H1 (cell line): ENCODE measurements around the gene MPP4. TPM values are rescaled to one million over a fixed set of nuclear protein-coding genes. Genes with fewer than 3 reads are reported as not detected.

Experiments used
- CTCF ChIA-PET: fragments of 300-600 bp; sonication (Branson Sonifier 250); formaldehyde crosslinking; loops from one replicate; lab custom pipeline; 2021; ENCODE audit not compliant: partially characterized antibody; lab: Charles Lee
- POLR2A ChIA-PET: fragments of 300-600 bp; sonication (Branson Sonifier 250); formaldehyde crosslinking; loops from one replicate; lab custom pipeline; 2021; ENCODE audit warnings: inconsistent platforms; ENCODE audit not compliant: partially characterized antibody; lab: Charles Lee
- DNase-seq, 2 experiments: peaks; one replicate each; pipeline versions ENCODE4 v3.0.0 to v3.0.0-alpha.2; 2010 to 2022; ENCODE audit warnings: low spot score in 2 of 2, low read depth in 1 of 2, mixed read lengths in 1 of 2
- FAIRE-seq: peaks from 2 replicates; lab custom pipeline; 2011; peaks lifted over from hg19 to GRCh38; lab: Jason Lieb, UNC
- H2AFZ ChIP-seq: 2 replicates; pipeline ENCODE4 v1.8.1; 2012; ENCODE audit warnings: low read length, inconsistent platforms
- H2AK5ac ChIP-seq: 2 replicates; pipeline ENCODE4 v1.6.1; 2013; ENCODE audit warnings: low read depth, low read length
- H2BK120ac ChIP-seq: replicated peaks from 2 replicates; pipeline ENCODE3; 2013; ENCODE audit warnings: low read depth, low read length, inconsistent platforms
- H2BK12ac ChIP-seq: 2 replicates; pipeline ENCODE4 v1.6.1; 2013; ENCODE audit warnings: low read depth, low read length
- H2BK15ac ChIP-seq: 2 replicates; pipeline ENCODE4 v1.6.1; 2013; ENCODE audit warnings: low read length
- H2BK20ac ChIP-seq: 2 replicates; pipeline ENCODE4 v1.6.1; 2013; ENCODE audit warnings: low read length
- H2BK5ac ChIP-seq: 2 replicates; pipeline ENCODE4 v1.6.1; 2013; ENCODE audit warnings: low read depth, low read length
- H3K14ac ChIP-seq: 2 replicates; pipeline ENCODE4 v1.6.1; 2013; ENCODE audit warnings: inconsistent platforms; ENCODE audit not compliant: insufficient read length
- H3K18ac ChIP-seq: 2 replicates; pipeline ENCODE4 v1.6.1; 2013; ENCODE audit warnings: low read length; ENCODE audit errors: extremely low read depth
- H3K23ac ChIP-seq: 2 replicates; pipeline ENCODE4 v1.6.1; 2013; ENCODE audit warnings: inconsistent platforms; ENCODE audit not compliant: insufficient read length
- H3K23me2 ChIP-seq: 2 replicates; pipeline ENCODE4 v1.6.1; 2013; ENCODE audit warnings: low read depth, low read length
- H3K27ac ChIP-seq: 2 replicates; pipeline ENCODE4 v1.6.1; 2011; ENCODE audit warnings: low read depth, low read length, inconsistent platforms
- H3K27me3 ChIP-seq, 4 experiments: replicated peaks in 1 of 4; 1 replicate in 1 of 4; 2 replicates in 3 of 4; pipeline versions ENCODE4 v1.6.1 to v1.8.1; 2011 to 2013; ENCODE audit warnings: low read length in 3 of 4, mild to moderate bottlenecking in 3 of 4, inconsistent platforms in 2 of 4, mixed read lengths in 2 of 4, moderate library complexity in 1 of 4; ENCODE audit not compliant: control insufficient read depth in 3 of 4, insufficient read depth in 3 of 4; ENCODE audit errors: extremely low read depth in 1 of 4
- H3K36me3 ChIP-seq, 4 experiments: 2 replicates each; pipeline versions ENCODE4 v1.6.1 to v1.8.1; 2011 to 2013; ENCODE audit warnings: mild to moderate bottlenecking in 4 of 4, low read length in 3 of 4, moderate library complexity in 2 of 4, control low read depth in 1 of 4, inconsistent platforms in 1 of 4; ENCODE audit not compliant: insufficient read depth in 4 of 4, control insufficient read depth in 2 of 4
- H3K4ac ChIP-seq: replicated peaks from 2 replicates; pipeline ENCODE3; 2013; ENCODE audit warnings: low read length, low read depth, mixed read lengths, inconsistent platforms; ENCODE audit not compliant: insufficient read length
- H3K4me1 ChIP-seq, 4 experiments: replicated peaks in 1 of 4; 1 replicate in 1 of 4; 2 replicates in 3 of 4; pipeline versions ENCODE4 v1.6.1 to v1.8.1; 2011 to 2013; ENCODE audit warnings: low read length in 3 of 4, inconsistent platforms in 2 of 4, mixed read lengths in 1 of 4; ENCODE audit not compliant: insufficient read depth in 4 of 4, control insufficient read depth in 3 of 4
- H3K4me2 ChIP-seq, 2 experiments: 2 replicates each; pipeline versions ENCODE4 v1.6.1 to v1.8.1; 2011 to 2013; ENCODE audit warnings: low read depth in 2 of 2, low read length in 2 of 2, control low read depth in 1 of 2, inconsistent platforms in 1 of 2, mild to moderate bottlenecking in 1 of 2; ENCODE audit not compliant: insufficient read depth in 1 of 2
- H3K4me3 ChIP-seq, 4 experiments: fragments of 200-600, 300-600 bp in 1 of 4; sonication (generic), shearing (Covaris generic), sonication (Bioruptor Twin) in 1 of 4; 2 replicates each; pipeline versions ENCODE4 v1.5.1 to v1.8.1; 2011 to 2016; ENCODE audit warnings: low read length in 4 of 4, low read depth in 3 of 4, control low read depth in 2 of 4, inconsistent platforms in 2 of 4, mild to moderate bottlenecking in 2 of 4, mixed read lengths in 1 of 4, moderate library complexity in 1 of 4; ENCODE audit not compliant: insufficient read depth in 2 of 4; ENCODE audit errors: extremely low read depth in 1 of 4
- H3K56ac ChIP-seq: replicated peaks from 2 replicates; pipeline ENCODE3; 2013; ENCODE audit warnings: low read depth, mild to moderate bottlenecking, mixed read lengths, low read length, inconsistent platforms; ENCODE audit not compliant: insufficient read length
- H3K79me1 ChIP-seq: 2 replicates; pipeline ENCODE4 v1.6.1; 2013; ENCODE audit warnings: low read depth, low read length, control low read depth
- H3K79me2 ChIP-seq, 2 experiments: 2 replicates each; pipeline versions ENCODE4 v1.6.1 to v1.8.1; 2012 to 2013; ENCODE audit warnings: low read length in 2 of 2, mild to moderate bottlenecking in 2 of 2, inconsistent platforms in 1 of 2; ENCODE audit not compliant: insufficient read depth in 2 of 2, control insufficient read depth in 1 of 2
- H3K9ac ChIP-seq, 4 experiments: replicated peaks in 1 of 4; 1 replicate in 1 of 4; 2 replicates in 3 of 4; pipeline versions ENCODE4 v1.6.1 to v1.8.1; 2011 to 2013; ENCODE audit warnings: low read depth in 3 of 4, low read length in 3 of 4, control low read depth in 2 of 4, mild to moderate bottlenecking in 2 of 4, moderate library complexity in 2 of 4, inconsistent platforms in 1 of 4; ENCODE audit errors: extremely low read depth in 1 of 4
- H3K9me3 ChIP-seq, 2 experiments: 2 replicates each; pipeline versions ENCODE4 v1.6.1 to v1.8.1; 2012 to 2013; ENCODE audit warnings: mild to moderate bottlenecking in 2 of 2, moderate library complexity in 2 of 2, control low read depth in 1 of 2, inconsistent platforms in 1 of 2, low read depth in 1 of 2, low read length in 1 of 2, mixed read lengths in 1 of 2; ENCODE audit not compliant: insufficient read depth in 2 of 2
- H4K20me1 ChIP-seq, 2 experiments: replicated peaks in 1 of 2; 2 replicates each; pipeline versions ENCODE3 to v1.8.1; 2011 to 2013; ENCODE audit warnings: inconsistent platforms in 2 of 2, low read length in 2 of 2, mild to moderate bottlenecking in 1 of 2; ENCODE audit not compliant: insufficient read depth in 2 of 2, control insufficient read depth in 1 of 2
- H4K5ac ChIP-seq: 2 replicates; pipeline ENCODE4 v1.6.1; 2013; ENCODE audit warnings: low read length, low read depth, mixed read lengths, inconsistent platforms; ENCODE audit not compliant: insufficient read length
- H4K8ac ChIP-seq: 2 replicates; pipeline ENCODE4 v1.8.0; 2013; ENCODE audit warnings: mild to moderate bottlenecking, moderate library complexity, low read length, inconsistent platforms; ENCODE audit not compliant: insufficient read depth; ENCODE audit errors: extremely low read depth
- H4K91ac ChIP-seq: replicated peaks from 2 replicates; pipeline ENCODE3; 2013; ENCODE audit warnings: low read length, mixed read lengths, inconsistent platforms; ENCODE audit not compliant: insufficient read length
- CHD2 ChIP-seq: IDR thresholded peaks from 2 replicates; pipeline ENCODE4 v1.6.1; 2012; ENCODE audit warnings: low read length, improper control_type of control experiment
- SAP30 ChIP-seq: fragments of 300-600 bp; sonication (generic); IDR thresholded peaks from 2 replicates; pipeline ENCODE4 v1.7.1; 2012; ENCODE audit warnings: low read length, moderate library complexity, mild to moderate bottlenecking, inconsistent platforms; ENCODE audit not compliant: insufficient read depth, insufficient replicate concordance
- TAF1 ChIP-seq: IDR thresholded peaks from 2 replicates; pipeline ENCODE4 v1.6.1; 2011; ENCODE audit warnings: mild to moderate bottlenecking, low read depth, low read length
- WGBS, 2 experiments: shearing (Covaris generic) in 1 of 2; methylation state at CpG; one replicate each; pipeline versions ENCODE4 v1.1.6 to v1.1.7; 2013 to 2015; ENCODE audit warnings: low lambda C conversion rate in 2 of 2, mixed read lengths in 2 of 2, inconsistent platforms in 1 of 2, low coverage in 1 of 2, missing lambda C conversion rate in 1 of 2; ENCODE audit not compliant: insufficient replicate concordance in 2 of 2, insufficient coverage in 1 of 2, insufficient read length in 1 of 2; ENCODE audit errors: extremely low coverage in 1 of 2, missing lambda C conversion rate in 1 of 2; 5-methylcytosine and 5-hydroxymethylcytosine counted together
- polyA plus RNA-seq, 7 experiments: library from polyadenylated mRNA; depleted of rRNA in 3 of 7; stranded (reverse) in 5 of 7; unstranded in 2 of 7; fragments of >200 nt in 5 of 7; fragments of 200-250 nt in 2 of 7; gene quantifications; 1 replicate in 5 of 7; 2 replicates in 1 of 7; 4 replicates in 1 of 7; pipeline versions ENCODE4 v1.2.1 to v1.2.3, GENCODE V29; 2011 to 2013; ENCODE audit warnings: missing spikeins in 2 of 7, mixed read lengths in 2 of 7
- total RNA-seq: library from RNA; stranded (reverse); fragmentation: NEBNext Ultra II Directional; extraction: Animal tissue kit (Norgen Biotek cat#: 25700); gene quantifications from 2 replicates; pipeline ENCODE4 v1.2.1, GENCODE V29; 2021

Gene MPP4
- total and polyA plus RNA-seq, 2 of the 8 experiments (the other 6 are each of a cell fraction or from before 2014, with no cell fraction given), result not detected

DNA sequence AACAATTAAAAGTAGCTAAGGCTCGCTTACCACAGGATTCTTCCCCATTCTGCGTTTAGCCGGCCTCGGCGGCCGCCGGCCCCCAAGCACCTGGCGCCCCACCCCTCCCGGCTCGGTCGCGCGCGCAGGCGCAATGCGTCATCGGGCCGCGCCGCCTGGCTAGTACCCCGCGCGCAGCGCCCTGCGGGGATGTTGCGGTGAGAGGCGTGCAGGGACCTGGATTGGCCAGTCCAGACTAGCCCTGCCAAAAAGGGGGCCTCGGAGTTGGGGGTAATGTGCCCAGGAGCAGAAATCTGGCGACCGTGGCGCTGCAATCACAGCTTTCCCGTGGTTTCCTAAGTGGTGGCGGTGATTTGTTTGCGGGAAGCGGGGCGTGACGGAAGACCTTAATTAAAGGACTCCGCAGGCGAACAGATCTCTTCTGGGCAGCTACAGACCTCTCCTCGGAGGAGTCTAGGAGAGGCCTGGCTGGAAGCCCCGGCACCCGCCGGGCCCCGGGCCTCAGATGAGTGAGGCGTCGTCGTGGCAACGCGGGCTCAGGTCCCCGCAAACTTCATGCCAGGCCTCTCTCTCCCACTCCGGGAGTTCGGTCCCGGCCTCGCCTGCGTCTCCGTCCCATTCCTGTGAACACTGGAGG lies 55.7 kb downstream of the MPP4 start:
- H4K91ac ChIP-seq, result no peak overlapping the region
- CTCF ChIA-PET, result interaction anchor here (1.9 kb wide), 1 partner anchor 11 kb away, joined by 6 read pairs; no protein-coding TSS in a partner anchor
- no peak for TF ChIP-seq CHD2
- TF ChIP-seq SAP30, result no peak
- TF ChIP-seq TAF1, result peak; percentile 87

More for the DNA sequence above, 55.7 kb downstream of the MPP4 start:
- 1% methylated on average over 46 of the region's 56 CpGs; no CpG with 5 or more reads in 1 of the 2 experiments for WGBS, 2 experiments
- Histone ChIP-seq H4K20me1 (no peaks in the 10 kb centered on the region), H3K23ac (no peak overlapping the region), H3K4me3 (peak overlapping the region; percentile 93 to 98 (median 96)), H4K5ac (peak overlapping the region; percentile 94), H2BK20ac (no peak overlapping the region), H3K27ac (peak overlapping the region; percentile 82), H3K4me1 (peaks cover 0 to 5% (median 0%) of the 10 kb centered on the region in 4 experiments; a peak in 1 of 7 replicates), H3K79me1 (no peaks in the 10 kb centered on the region), H2BK12ac (no peak overlapping the region), H3K4me2 (peak overlapping the region; percentile 64 to 81), H3K9me3 (no peaks in the 10 kb centered on the region), H2BK120ac (no peak overlapping the region), H3K9ac (peak overlapping the region; percentile 75 to 98 (median 90)), H3K23me2 (no peaks in the 10 kb centered on the region; the same call in 1 of the 2 replicates), H3K27me3 (no peaks in the 10 kb centered on the region), H3K56ac (peak overlapping the region; percentile 43), H2BK15ac (no peak overlapping the region), H4K8ac (peak overlapping the region; percentile 97; the same call in 1 of the 2 replicates), H3K14ac (no peak overlapping the region), H2BK5ac (peak overlapping the region; percentile 84), H3K18ac (no peak overlapping the region), H2AFZ (peak overlapping the region; percentile 99), H3K79me2 (peaks cover 0 to 28% of the 10 kb centered on the region in 2 experiments; a peak in 2 of 4 replicates), H2AK5ac (no peak overlapping the region), H3K36me3 (peaks cover 0 to 15% (median 6%) of the 10 kb centered on the region in 4 experiments; a peak in 5 of 8 replicates), H3K4ac (no peak overlapping the region)
- DNase-seq, result peak; percentile 39 to 97
- POLR2A ChIA-PET, result interaction anchor here (0.6 to 3.1 kb wide), 9 partner anchors 9 to 542 kb away, joined by 3 to 17 read pairs (median 3); partner anchors contain the start of genes STRADB and TRAK2
- FAIRE-seq, result no peak
